ENCODE measurements around the gene PHACTR1. TPM values are rescaled to one million over a fixed set of nuclear protein-coding genes. Genes with fewer than 3 reads are reported as not detected.
A peak's percentile ranks its signal among the peaks of the same experiment; 100 is the strongest.

PHACTR1 gene
- total and polyA plus RNA-seq, 2 of the 4 experiments (the other 2 are of a cell fraction): not detected

DNA sequence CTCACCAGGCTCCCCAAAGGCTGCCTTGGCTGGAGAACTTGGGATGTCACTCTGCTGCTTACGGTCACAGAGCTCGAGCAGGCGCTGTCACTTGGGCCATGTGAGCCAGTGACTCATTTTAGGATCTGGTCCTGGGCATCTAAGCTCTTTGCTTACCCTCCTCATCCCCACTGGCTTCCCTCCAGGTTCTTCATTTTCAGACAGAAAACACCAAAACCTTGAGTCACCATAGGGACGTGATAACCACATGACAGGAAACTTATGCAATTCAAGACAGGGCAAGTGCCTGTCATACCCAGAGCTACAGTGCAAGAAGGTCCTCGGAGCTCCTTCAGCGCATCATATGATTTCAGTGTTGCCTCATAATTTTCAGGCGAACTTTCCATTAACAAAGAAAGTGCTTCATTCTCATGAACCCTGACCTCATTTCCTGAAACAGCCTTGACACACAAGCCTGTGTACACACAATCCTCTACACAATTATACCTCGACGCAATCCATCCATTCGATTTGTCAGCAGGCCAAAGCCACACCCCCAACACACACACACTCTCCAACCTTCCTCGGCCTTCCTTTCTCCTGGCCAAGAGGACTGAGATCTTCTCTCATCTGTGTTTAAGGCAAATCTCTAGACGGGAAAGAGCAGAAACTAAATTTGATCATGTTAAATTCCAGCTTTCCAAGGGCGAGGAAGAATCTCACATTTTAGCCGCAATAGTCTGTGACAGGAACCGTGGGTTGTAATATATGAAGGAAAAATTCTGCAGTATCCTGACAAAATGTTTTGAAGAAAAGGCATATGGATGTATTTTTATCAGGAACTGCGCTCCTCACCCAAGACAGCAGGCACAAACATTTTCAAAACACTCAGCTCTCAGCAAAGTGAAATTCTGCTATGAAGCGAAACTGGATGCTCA is 586.4 kb downstream of the PHACTR1 start:
- peak; percentile 81 for ATAC-seq (ENCODE audit: low read depth)
- WGBS, 2 experiments (ENCODE audit: extremely low coverage in 2 of 2, insufficient read length in 1 of 2): 20% methylated on average over 8 of the region's 17 CpGs; no CpG with 5 or more reads in 1 of the 2 experiments
- peak; percentile 87 for TF ChIP-seq FOS (IDR thresholded peaks at IDR 0.05; ENCODE audit: low read depth, low read length)
- TF ChIP-seq CEBPB (IDR thresholded peaks at IDR 0.05; ENCODE audit: low read depth, low read length): peak; percentile 99
- peak; percentile 89 for TF ChIP-seq MXI1 (IDR thresholded peaks at IDR 0.05; ENCODE audit: borderline replicate concordance, low read depth, low read length)
- TF ChIP-seq RCOR1 (IDR thresholded peaks at IDR 0.05; ENCODE audit: insufficient replicate concordance, low read length): no peak
- peak; percentile 68 for TF ChIP-seq BHLHE40 (IDR thresholded peaks at IDR 0.05; ENCODE audit: low read depth, low read length)
- TF ChIP-seq, protein P1, sequence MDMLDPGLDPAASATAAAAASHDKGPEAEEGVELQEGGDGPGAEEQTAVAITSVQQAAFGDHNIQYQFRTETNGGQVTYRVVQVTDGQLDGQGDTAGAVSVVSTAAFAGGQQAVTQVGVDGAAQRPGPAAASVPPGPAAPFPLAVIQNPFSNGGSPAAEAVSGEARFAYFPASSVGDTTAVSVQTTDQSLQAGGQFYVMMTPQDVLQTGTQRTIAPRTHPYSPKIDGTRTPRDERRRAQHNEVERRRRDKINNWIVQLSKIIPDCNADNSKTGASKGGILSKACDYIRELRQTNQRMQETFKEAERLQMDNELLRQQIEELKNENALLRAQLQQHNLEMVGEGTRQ (IDR thresholded peaks at IDR 0.05; ENCODE audit: low read depth, low read length): peak; percentile 87
- TF ChIP-seq, protein P2, sequence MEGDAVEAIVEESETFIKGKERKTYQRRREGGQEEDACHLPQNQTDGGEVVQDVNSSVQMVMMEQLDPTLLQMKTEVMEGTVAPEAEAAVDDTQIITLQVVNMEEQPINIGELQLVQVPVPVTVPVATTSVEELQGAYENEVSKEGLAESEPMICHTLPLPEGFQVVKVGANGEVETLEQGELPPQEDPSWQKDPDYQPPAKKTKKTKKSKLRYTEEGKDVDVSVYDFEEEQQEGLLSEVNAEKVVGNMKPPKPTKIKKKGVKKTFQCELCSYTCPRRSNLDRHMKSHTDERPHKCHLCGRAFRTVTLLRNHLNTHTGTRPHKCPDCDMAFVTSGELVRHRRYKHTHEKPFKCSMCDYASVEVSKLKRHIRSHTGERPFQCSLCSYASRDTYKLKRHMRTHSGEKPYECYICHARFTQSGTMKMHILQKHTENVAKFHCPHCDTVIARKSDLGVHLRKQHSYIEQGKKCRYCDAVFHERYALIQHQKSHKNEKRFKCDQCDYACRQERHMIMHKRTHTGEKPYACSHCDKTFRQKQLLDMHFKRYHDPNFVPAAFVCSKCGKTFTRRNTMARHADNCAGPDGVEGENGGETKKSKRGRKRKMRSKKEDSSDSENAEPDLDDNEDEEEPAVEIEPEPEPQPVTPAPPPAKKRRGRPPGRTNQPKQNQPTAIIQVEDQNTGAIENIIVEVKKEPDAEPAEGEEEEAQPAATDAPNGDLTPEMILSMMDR (conservative IDR thresholded peaks at IDR 0.05; ENCODE audit: low read depth, low read length): no peak
- TF ChIP-seq RAD21 (IDR thresholded peaks at IDR 0.05; ENCODE audit: low read length): no peak
- no peak for TF ChIP-seq MAFK (IDR thresholded peaks at IDR 0.05; ENCODE audit: low read depth, low read length)
- Histone ChIP-seq H2BK120ac (ENCODE audit: low read depth, low read length) (peak overlapping the region; percentile 85), H3K27me3 (ENCODE audit: control insufficient read depth, insufficient read depth, low read length) (no peaks in the 10 kb centered on the region), H3K23ac (ENCODE audit: low read depth, low read length) (peak overlapping the region; percentile 87), H2AFZ (replicated peaks; ENCODE audit: low read length, poor library complexity) (peak overlapping the region; percentile 46), H3K9me3 (ENCODE audit: control insufficient read depth, insufficient read depth, low read length) (no peaks in the 10 kb centered on the region), H2BK20ac (ENCODE audit: low read depth, low read length) (peak overlapping the region; percentile 78), H3K4me3 (ENCODE audit: insufficient read depth, low read depth, low read length) (peak overlapping the region; percentile 13; the same call in 1 of the 2 replicates), H3K36me3 (ENCODE audit: control insufficient read depth, insufficient read depth, low read length) (peaks cover 10% of the 10 kb centered on the region; the same call in 1 of the 2 replicates), H3K4me2 (ENCODE audit: low read depth, low read length) (peak overlapping the region; percentile 80), H4K8ac (ENCODE audit: low read depth in 2 of 2, low read length in 2 of 2) (peak overlapping the region in 1 of 2 experiments; percentile 91; a peak in 2 of 4 replicates), H3K56ac (ENCODE audit: extremely low read depth, insufficient read depth, low read length) (peak overlapping the region; percentile 62), H4K5ac (ENCODE audit: low read depth, low read length) (peak overlapping the region; percentile 75), H3K4ac (ENCODE audit: low read depth, low read length) (peak overlapping the region; percentile 74), H3K14ac (replicated peaks; ENCODE audit: low read depth, low read length) (peak overlapping the region; percentile 76), H2BK15ac (ENCODE audit: low read depth, low read length) (peak overlapping the region; percentile 12; the same call in 1 of the 3 replicates), H3K9me1 (ENCODE audit: insufficient read depth, low read length) (peaks cover 8% of the 10 kb centered on the region), H3K79me1 (ENCODE audit: low read depth in 1 of 2, low read length in 2 of 2) (peaks cover 6 to 12% of the 10 kb centered on the region in 2 experiments; a peak in 2 of 4 replicates), H2AK5ac (ENCODE audit: low read depth, low read length) (peak overlapping the region; percentile 72), H3K9ac (ENCODE audit: low read depth, low read length) (peak overlapping the region; percentile 68), H4K91ac (ENCODE audit: insufficient read depth, low read depth, low read length) (peak overlapping the region; percentile 62; the same call in 1 of the 2 replicates), H2BK5ac (ENCODE audit: low read depth, low read length, poor library complexity, severe bottlenecking) (peak overlapping the region; percentile 82), H3K18ac (ENCODE audit: low read depth, low read length) (peak overlapping the region; percentile 76), H4K20me1 (ENCODE audit: insufficient read depth, low read length) (no peaks in the 10 kb centered on the region), H3K4me1 (ENCODE audit: control insufficient read depth, insufficient read depth, low read length) (peaks cover 10% of the 10 kb centered on the region), H3K27ac (ENCODE audit: insufficient read depth, low read length) (peak overlapping the region; percentile 84), H2AK9ac (replicated peaks; ENCODE audit: low read depth, low read length, poor library complexity) (peak overlapping the region; percentile 34)
- dilution Hi-C loops (cut with HindIII; ENCODE audit: low sequenced_read_pairs, unreplicated experiment) (no loop called here), intact Hi-C loops (cut with micrococcal nuclease) (loop anchor here (1.0 kb wide), 2 partner anchors 25 to 108 kb away; partner anchors contain the start of gene TBC1D7), in situ Hi-C loops (cut with MboI; ENCODE audit: low sequenced_read_pairs) (no loop called here)
- ChIA-PET CTCF (interaction anchor here (0.6 to 1.3 kb wide), 5 partner anchors 17 to 312 kb away, joined by 3 to 4 read pairs (median 3); partner anchors contain the start of gene NOL7), POLR2A (ENCODE audit: unreplicated experiment) (interaction anchor here (0.7 to 0.8 kb wide), 2 partner anchors 18 to 26 kb away, joined by 3 to 4 read pairs; partner anchors contain the start of gene TBC1D7)
- BruUV-seq (replicated peaks): no TSS peak
- DNase-seq: peak; percentile 98
